CD4-positive, alpha-beta T cell treated with Interleukin-21 for 1 hour (primary cell): Measurements from ENCODE around the gene LRP8.

Experiments
- DNase-seq: peaks from one replicate; pipeline ENCODE4 v3.0.0-alpha.2; 2020

The LRP8 gene

GRCh38 chr1:53359225-53359933, 31.5 kb upstream of the LRP8 start:
- no peak for DNase-seq

DNA sequence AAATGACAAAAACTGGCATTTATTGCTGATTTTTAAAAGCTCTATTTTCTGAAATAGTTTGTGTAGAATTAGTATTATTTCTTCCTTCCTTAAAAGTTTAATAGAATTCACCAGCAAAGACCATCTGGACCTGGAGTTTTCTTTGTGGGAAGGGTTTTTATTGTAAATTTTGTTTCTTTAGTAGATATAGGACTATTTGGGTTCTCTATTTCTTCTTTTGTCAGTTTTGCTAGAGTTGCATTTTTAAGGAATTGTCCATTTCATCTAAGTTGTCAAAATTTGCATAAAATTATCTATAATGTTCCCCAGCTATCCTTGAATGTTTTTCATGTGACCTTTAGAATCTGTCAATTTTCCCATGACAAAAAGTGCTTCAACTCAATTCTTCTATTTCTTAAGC, 28.8 kb upstream of the LRP8 start:
- DNase-seq: no peak

DNA sequence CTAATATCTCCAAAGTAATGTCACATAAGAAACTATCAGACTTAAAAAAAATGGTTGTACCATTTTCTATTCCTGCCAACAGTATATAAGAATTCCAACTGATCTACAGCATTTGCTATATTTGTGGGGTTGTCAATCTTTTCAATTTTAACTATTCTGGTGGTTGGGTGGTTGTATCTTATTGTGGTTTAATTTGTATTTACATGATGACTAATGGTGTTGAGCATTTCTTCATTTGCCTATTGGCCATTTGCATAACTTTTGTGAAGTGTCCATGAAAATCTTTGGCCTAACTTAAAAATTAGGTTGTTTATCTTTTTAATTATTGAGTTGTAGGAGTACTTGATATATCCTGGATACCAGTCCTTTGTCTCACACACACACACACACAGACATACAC, 26.2 kb upstream of the LRP8 start:
- no peak for DNase-seq

DNA sequence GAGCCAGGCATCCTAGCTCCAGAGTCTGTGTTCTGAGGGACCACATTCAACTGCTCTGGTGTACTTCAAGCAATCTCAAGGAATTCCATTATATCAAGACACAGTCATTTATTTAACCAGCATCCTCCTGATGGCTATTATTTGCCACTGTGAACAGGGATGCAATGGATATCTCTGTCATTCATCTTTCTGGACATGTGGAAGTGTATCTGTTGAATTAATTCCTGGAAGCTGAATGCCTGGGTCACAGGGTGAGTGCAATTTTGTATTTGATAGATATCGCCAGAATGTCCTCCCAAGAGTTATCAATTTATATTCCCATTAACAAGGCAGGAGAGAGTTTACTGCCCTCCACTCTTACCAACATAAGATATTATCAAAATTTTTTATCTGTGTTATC, 24.7 kb upstream of the LRP8 start:
- no peak for DNase-seq

GRCh38 chr1:53350853-53351767, 23.2 kb upstream of the LRP8 start:
- DNase-seq: no peak

GRCh38 chr1:53349968-53350852, 22.3 kb upstream of the LRP8 start:
- no peak for DNase-seq

DNA sequence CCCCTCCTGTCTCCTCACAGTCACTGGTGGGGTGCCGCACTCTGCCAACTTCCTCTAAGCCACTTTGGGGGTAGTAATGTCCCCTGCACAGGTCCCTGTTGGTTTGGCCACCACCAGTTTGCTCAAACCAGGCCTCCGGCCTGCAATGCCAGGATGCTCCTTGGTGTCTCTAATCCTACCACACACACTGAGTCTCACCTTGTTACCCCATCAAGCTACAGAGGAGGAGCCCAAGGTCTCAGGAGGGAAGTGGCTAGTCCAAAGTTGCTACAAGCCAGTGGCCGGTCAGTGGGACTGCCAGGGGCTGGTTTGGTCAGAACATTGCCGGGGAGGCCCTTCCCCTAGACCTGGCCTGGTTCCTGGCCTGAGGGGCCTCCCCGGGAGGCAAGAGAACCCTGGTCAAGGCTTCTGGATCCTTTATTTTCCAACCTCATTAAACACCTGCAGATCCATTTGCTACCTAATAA, 21.5 kb upstream of the LRP8 start:
- no peak for DNase-seq

- no peak for DNase-seq
These were observed 20.9 kb upstream of the LRP8 start for GRCh38 chr1:53348486-53349368.

DNA sequence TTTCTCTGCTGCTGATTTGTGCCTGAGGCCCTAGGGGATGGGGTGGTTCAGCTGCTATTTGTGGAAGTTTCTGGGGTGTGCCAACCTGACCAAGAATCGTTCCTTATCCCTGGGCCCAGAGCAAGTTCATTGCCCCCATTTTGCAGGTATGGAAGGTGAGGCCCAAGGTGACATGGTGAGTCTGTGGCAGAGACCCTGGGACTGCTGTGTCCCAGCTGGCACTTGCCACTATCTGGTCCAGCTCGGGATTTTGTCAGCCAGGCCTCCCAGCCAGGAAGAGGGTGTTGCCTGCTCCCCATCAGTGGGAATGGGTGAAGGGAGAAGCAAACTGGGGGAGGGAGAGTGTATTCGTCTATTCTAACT, 18.9 kb upstream of the LRP8 start:
- DNase-seq: no peak

DNA sequence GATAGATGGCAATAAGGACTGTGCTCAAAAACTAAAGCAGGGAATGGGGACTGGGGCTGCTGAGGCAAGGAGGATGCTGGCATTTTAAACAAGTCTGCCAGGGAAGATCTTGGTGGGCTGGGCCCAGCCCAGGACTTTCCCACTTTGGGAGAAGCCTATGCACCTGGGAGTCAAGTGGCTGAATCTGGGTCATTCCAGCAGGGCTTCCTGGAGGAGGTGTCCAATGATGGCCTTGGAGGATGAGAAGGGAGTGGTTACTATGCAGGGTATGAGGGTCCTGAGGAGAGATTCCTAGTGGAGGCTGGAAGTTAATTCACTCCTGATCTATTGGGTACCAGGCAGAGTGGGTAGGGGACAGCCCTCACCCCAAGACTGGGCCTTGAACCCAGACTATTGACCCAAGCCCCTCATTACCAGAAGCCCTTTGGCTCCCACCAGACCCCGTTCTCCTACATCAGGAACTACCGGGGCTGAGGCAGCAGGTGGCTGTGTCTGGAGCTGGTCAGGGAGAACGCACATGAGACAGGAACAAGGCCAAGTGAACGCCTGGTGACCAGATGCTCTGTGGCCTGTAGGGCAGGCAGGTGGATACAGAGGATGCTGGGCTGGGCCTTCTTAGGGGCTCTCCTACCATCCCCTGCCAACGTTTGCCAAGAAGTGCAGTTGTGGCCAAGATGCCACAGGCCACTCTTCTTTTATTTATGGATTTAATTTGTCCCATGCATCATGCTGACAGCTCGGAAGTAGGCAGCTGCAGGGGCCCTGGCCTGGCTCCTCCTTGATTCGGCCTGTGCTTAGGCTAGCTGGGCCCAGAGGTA, 18.3 kb upstream of the LRP8 start:
- DNase-seq: no peak

DNA sequence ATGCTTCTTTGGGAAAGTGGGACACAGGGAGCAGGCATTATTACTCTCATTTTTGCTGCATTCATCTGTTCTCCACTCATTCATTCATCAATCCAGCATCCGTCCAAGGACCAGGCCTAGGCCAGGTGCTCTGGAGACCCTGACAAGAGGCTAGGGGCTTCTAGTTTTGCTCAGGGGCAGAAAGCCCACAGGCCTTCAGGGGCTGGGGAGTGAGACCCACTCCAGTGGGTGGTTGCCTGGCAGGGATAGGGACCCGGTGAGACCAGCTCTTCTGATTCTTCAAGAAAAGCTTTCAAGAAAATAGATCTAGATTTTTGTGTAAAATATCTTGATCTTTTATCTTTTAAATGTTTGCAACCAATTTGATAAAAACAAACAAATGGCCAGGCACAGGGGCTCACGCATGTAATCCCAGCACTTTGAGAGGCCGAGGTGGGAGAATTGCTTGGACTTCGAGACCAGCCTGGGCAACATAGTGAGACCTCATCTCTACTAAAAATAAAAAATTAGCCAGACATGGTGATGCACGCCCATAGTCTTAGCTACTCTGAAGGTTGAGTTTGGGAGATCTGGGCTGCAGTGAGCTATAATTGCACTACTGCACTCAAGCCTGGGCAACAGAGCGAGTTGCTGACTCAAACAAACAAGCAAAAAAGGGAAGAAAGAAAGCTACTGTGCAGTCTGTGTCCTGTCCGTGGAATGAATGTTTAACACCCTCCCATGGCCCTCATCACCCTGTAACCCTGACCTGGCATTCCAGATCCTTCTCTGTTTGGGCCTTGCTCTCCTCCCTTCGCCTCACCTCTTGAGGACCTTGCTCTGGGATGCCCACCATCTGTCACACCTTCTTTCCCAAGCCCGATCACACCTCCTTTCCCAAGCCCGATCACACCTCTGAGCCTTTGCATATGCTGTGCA, 17.3 kb upstream of the LRP8 start:
- no peak for DNase-seq

DNA sequence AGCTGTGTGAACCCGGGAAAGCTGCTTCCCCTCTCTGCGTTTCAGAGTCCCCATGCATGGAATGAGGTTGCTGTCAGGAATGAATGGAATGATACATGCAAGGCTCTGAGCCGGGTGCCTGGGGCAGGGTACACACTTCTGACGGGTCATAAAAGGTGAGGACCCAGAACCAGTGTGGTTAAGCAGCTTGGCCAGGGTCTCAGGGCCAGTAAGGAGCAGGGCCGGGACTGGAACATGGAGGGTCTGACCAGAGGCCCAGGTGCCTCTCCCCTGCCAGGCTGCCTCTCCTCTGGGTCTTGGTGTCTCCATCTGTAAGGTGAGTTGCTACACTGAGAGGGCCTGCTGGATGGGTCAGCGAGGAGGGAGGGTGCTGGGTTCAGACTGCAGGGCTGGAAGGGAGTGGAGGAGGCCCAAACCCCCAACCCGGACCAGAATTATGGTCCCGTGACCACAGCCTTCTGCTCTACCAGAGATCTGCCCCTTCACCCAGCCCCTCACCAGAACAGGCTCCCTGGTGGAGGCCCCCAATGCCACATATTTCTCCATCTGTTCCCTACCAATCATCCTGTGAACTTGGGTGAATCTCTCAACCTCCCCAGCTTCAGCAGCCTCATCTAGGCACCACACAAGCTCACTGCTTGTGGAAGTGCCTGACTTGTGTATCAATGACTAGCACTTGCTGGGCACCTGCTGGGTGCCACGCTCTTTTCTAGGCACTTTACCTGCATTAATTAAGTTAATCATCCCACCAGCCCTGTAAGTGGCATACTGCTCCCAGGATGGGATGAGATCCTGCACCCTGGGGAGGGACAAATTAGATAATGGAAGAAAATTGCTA, 16.2 kb upstream of the LRP8 start:
- no peak for DNase-seq

- DNase-seq: no peak
These were observed 15.0 kb upstream of the LRP8 start for GRCh38 chr1:53342735-53343470.

DNA sequence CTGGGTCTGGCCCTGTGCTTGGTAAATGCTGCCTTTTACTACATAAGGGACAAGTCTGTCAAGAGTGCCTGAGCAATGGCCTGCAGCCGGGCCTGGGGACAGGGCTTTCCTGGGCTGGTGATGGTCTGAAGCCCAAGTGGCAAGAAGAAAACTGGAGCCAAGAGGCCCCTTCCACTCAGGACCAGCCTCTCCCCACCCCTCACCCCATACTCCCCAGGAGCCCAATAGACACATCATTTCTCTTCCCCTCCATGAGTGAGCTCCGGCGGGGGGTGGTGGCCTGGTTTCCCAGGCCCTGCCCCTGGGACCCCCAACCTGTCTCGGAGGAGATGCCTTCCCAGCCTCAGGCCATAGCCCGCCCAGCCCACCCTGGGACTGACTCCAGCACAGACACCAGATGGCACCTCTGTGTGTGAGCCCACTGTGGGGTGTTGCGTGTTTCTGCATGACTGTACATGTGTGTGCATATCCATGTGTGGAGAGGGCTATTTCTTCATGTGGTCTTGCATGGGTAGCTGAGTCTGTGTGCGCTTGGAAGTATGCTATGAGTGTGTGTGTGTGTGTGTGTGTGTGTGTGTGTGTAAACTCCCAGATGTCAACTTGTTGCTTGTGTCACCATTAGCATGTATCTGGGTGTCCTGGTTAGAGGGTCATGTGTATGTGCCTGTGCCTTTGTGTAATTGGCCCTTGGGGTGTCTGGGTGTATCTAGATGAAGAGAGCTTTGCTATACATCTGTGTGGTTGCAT, 14.3 kb upstream of the LRP8 start:
- no peak for DNase-seq

DNA sequence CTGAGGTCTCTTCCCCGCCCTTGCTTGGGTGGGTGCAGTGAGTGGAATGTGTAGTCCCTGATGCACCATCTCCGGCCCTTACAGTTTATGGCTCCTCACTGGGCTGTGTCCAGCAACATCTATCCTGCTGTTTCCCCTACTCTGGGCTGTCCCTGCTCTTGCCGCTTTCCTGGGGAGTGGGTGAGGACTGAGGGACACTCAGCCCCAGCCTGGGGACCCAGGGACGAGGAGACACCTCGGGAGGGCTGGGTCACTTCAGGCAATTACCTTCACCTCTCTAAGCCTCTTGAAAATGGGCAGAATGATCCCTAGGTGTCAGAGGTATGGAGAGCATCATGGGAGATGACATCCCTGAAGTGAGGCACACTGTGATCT, 13.6 kb upstream of the LRP8 start:
- no peak for DNase-seq

DNA sequence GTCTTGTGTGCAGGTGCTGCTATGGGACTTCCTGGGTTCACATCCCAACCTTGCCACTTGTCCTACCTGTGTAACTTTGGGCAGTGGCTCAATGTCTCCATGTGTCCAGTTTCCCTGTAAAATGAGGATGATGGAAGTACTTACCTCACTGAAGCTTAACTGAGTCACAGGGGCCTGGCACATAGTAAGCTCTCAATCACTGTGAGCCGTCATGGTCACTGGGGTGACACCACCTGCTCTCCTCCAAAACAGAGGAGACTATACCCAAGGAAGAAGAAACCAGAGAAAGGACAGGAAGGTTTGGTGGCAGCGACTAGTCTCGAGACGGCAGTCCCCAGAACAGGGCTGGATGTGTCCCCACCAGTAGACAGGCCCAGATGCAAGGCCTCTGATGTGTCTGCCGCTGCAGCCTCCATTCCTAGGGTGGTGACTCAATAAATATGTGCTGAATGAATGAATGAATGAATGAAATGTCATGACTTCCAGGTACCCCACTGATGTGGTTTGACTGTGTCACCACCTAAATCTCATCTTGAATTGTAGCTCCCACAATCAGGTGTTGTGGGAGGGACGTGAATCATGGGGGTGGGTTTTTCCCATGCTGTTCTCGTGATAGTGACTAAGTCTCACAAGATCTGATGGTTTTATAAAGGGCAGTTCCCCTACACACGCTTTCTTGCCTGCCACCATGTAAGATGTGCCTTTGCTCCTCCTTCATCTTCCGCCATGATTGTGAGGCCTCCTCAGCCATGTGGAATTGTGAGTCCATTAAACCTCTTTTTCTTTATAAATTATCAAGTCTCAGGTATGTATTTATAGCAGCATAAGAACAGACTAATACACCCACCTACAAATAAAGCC, 13.0 kb upstream of the LRP8 start:
- DNase-seq: no peak
